ENCODE data around the gene RTN4R.

GRCh38 chr22:20240900-20241299 lies 27.2 kb downstream of the RTN4R start:
- TF ChIP-seq POLR2A (IDR thresholded peaks at IDR 0.05) (no peak), CTCF (IDR thresholded peaks at IDR 0.05) (no peak)

Data from testis (tissue), 2 donors.